ENCODE data around the gene GPX3. TPM values are rescaled to one million over a fixed set of nuclear protein-coding genes. Genes with fewer than 3 reads are reported as not detected.

GPX3 gene
- polyA plus RNA-seq, 1 experiment = 3.8 TPM

DNA sequence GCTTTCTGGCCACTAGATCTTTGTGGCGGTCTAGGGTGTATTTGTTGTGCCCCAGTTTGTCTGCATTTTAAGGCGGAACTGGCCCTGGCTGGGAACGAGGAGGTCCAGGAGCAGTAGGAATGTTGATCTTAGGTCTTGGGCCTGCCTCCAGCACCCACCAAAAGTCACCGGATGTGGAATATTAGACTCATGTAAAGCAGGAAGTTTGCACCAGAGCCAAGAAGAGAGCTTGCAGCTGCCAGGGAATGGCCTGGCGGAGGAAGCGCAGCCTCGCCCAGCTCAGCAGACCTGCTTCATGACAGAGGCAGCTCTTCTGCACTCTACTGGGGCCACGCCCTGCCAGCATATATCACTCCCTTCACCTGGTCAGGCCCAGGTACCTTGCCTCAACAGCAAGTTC, 3.3 kb downstream of the GPX3 start:
- CTCF ChIA-PET = no interaction called here
- no peak for DNase-seq (ENCODE audit: low read depth)

DNA sequence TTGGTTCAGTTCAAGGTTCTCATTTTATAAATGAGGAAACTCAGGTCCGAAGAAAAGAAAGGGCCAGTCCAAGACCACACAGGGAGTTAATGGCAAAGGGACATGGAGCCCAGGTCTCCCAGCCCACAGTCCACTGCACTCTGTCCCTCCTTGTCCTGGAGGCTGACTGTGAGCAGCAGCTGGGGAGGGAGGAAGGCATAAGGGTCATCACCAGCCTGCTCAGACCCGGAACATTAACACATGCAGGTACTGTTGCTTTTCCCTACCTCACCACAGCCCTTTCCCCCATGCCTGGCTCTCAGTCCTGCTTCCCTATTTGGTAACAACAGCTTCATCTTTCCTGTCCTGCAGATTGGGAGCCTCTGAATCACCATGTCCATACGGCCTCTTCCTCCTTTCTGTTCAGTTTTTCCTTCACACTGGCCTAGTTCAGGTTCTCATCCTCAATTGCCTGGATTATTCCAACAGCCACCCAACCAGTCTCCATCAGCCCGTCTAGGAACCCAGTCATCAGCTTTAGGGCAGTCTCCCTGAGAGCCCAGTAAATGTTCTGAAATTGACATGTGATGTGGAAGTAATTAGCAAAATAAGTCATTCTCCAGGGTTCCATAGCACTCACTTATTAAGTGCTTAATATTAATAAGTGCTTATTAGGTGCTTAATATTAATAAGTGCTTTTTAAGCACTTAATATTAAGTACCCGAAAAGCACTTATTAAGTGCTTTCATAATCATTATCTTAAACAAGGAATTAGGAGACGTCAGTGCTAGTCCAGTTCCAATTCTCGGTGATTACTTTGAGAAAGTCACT, 4.3 kb downstream of the GPX3 start:
- ChIA-PET POLR2A (no interaction called here), CTCF (no interaction called here)
- Histone ChIP-seq H3K27me3 (ENCODE audit: control insufficient read depth, insufficient read depth, low read length) (no peaks in the 10 kb centered on the region), H3K4me3 (ENCODE audit: low read depth, low read length) (no peak overlapping the region), H3K36me3 (ENCODE audit: control insufficient read depth, insufficient read depth, low read length) (peaks cover 14% of the 10 kb centered on the region)
- DNase-seq (ENCODE audit: low read depth) = no peak
- TF ChIP-seq, protein P1, sequence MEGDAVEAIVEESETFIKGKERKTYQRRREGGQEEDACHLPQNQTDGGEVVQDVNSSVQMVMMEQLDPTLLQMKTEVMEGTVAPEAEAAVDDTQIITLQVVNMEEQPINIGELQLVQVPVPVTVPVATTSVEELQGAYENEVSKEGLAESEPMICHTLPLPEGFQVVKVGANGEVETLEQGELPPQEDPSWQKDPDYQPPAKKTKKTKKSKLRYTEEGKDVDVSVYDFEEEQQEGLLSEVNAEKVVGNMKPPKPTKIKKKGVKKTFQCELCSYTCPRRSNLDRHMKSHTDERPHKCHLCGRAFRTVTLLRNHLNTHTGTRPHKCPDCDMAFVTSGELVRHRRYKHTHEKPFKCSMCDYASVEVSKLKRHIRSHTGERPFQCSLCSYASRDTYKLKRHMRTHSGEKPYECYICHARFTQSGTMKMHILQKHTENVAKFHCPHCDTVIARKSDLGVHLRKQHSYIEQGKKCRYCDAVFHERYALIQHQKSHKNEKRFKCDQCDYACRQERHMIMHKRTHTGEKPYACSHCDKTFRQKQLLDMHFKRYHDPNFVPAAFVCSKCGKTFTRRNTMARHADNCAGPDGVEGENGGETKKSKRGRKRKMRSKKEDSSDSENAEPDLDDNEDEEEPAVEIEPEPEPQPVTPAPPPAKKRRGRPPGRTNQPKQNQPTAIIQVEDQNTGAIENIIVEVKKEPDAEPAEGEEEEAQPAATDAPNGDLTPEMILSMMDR (IDR thresholded peaks at IDR 0.05; ENCODE audit: insufficient read depth, low read depth, low read length) = no peak

More for the DNA sequence above, 3.3 kb downstream of the GPX3 start:
- POLR2A ChIA-PET = no interaction called here
- Histone ChIP-seq H3K4me3 (ENCODE audit: low read depth, low read length) (no peak overlapping the region), H3K27me3 (ENCODE audit: control insufficient read depth, insufficient read depth, low read length) (no peaks in the 10 kb centered on the region), H3K36me3 (ENCODE audit: control insufficient read depth, insufficient read depth, low read length) (peaks cover 9% of the 10 kb centered on the region)
- TF ChIP-seq, protein P1 (IDR thresholded peaks at IDR 0.05; ENCODE audit: insufficient read depth, low read depth, low read length) = no peak

DNA sequence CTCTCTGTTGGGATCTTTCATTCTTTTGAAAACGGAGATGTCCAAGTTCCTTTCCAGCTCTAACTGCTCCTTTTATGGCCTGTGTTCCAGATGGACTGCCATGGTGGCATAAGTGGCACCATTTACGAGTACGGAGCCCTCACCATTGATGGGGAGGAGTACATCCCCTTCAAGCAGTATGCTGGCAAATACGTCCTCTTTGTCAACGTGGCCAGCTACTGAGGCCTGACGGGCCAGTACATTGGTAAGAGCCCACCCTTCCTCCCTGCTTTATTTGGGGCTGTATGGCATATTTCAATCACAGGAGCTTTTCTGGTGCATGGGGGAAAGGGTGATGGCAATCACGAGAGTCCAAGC, 4.8 kb downstream of the GPX3 start:
- CTCF ChIA-PET = no interaction called here
- TF ChIP-seq, protein P1 (IDR thresholded peaks at IDR 0.05; ENCODE audit: insufficient read depth, low read depth, low read length) = no peak
- Histone ChIP-seq H3K27me3 (ENCODE audit: control insufficient read depth, insufficient read depth, low read length) (no peaks in the 10 kb centered on the region), H3K4me3 (ENCODE audit: low read depth, low read length) (no peak overlapping the region), H3K36me3 (ENCODE audit: control insufficient read depth, insufficient read depth, low read length) (peaks cover 19% of the 10 kb centered on the region)
- no peak for DNase-seq (ENCODE audit: low read depth)
- POLR2A ChIA-PET = no interaction called here

DNA sequence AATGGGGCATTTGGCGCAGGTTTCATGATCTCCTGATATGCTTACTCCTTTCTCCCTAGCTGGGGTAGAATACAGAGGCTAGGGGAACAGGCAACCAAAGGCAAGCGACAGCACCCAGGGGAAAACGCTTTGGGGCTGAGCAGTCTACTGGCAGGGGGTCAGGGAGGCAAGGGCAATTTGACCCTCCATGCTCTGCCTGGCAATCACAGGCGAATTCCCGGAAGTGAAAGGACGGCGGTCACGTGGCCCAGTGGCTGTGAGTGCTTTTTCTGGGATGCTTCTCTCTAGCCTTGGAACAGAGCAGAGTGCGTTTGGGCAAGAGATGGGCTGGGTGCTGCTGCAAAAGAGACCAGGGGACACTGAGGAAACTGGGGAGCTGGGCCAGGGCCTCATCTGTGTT, 5.7 kb downstream of the GPX3 start:
- TF ChIP-seq, protein P1 (IDR thresholded peaks at IDR 0.05; ENCODE audit: insufficient read depth, low read depth, low read length) = no peak
- no peaks in the 10 kb centered on the region for H3K27me3 ChIP-seq (ENCODE audit: control insufficient read depth, insufficient read depth, low read length)
- H3K4me3 ChIP-seq (ENCODE audit: low read depth, low read length) = no peak overlapping the region
- ChIA-PET CTCF (interaction anchor here (0.6 kb wide), 1 partner anchor 1613 kb away, joined by 3 read pairs; no protein-coding TSS in a partner anchor), POLR2A (no interaction called here)
- peaks cover 21% of the 10 kb centered on the region for H3K36me3 ChIP-seq (ENCODE audit: control insufficient read depth, insufficient read depth, low read length)
- DNase-seq (ENCODE audit: low read depth) = no peak

DNA sequence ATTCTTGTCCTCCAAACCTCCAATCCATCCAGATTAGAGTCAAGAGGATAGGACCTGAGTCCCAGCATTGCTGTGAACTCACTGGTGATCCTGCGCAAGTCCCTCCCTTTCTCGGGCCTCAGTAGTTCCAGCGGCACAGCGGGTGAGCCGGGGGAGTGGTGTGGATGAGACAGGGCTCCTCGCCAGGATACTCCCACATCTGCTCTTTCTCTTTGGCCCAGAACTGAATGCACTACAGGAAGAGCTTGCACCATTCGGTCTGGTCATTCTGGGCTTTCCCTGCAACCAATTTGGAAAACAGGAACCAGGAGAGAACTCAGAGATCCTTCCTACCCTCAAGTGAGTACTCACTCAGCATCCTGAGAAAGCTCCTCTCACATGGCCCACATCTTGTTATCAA, 6.3 kb downstream of the GPX3 start:
- H3K36me3 ChIP-seq (ENCODE audit: control insufficient read depth, insufficient read depth, low read length) = peaks cover 26% of the 10 kb centered on the region
- H3K4me3 ChIP-seq (ENCODE audit: low read depth, low read length) = no peak overlapping the region
- POLR2A ChIA-PET = no interaction called here
- H3K27me3 ChIP-seq (ENCODE audit: control insufficient read depth, insufficient read depth, low read length) = no peaks in the 10 kb centered on the region
- CTCF ChIA-PET = interaction anchor here (0.6 kb wide), 1 partner anchor 1614 kb away, joined by 3 read pairs; no protein-coding TSS in a partner anchor
- no peak for DNase-seq (ENCODE audit: low read depth)
- TF ChIP-seq, protein P1 (IDR thresholded peaks at IDR 0.05; ENCODE audit: insufficient read depth, low read depth, low read length) = no peak
